ENCODE measurements around the gene TAX1BP3.
A peak's percentile ranks its signal among the peaks of the same experiment; 100 is the strongest.

TAX1BP3 gene

DNA sequence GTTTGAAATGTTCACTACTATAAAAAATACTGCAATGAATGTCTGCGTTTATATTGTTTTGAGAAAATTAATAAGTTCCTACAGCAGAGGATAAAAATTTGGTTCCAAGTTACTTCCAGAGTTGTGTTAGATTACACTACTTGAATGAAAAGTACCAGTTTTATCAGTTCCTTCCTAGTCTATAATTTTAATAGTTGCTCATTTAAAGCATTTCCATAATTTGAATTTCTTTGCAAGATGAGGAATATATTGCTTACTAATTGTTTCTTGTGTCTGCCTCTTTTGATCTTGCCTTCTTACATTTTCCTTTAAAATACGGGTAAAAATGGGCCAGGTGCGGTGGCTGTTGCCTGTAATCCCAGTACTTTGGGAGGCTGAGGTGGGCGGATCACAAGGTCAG, 4.2 kb upstream of the TAX1BP3 start:
- no peak overlapping the region for H3K4me3 ChIP-seq (ENCODE audit: low read depth, low read length)
- no peak for TF ChIP-seq POLR2A (IDR thresholded peaks at IDR 0.05; ENCODE audit: extremely low read depth, insufficient read length)
- no peak for TF ChIP-seq MYC (IDR thresholded peaks at IDR 0.05; ENCODE audit: low read depth, low read length)
- TF ChIP-seq, protein P1, sequence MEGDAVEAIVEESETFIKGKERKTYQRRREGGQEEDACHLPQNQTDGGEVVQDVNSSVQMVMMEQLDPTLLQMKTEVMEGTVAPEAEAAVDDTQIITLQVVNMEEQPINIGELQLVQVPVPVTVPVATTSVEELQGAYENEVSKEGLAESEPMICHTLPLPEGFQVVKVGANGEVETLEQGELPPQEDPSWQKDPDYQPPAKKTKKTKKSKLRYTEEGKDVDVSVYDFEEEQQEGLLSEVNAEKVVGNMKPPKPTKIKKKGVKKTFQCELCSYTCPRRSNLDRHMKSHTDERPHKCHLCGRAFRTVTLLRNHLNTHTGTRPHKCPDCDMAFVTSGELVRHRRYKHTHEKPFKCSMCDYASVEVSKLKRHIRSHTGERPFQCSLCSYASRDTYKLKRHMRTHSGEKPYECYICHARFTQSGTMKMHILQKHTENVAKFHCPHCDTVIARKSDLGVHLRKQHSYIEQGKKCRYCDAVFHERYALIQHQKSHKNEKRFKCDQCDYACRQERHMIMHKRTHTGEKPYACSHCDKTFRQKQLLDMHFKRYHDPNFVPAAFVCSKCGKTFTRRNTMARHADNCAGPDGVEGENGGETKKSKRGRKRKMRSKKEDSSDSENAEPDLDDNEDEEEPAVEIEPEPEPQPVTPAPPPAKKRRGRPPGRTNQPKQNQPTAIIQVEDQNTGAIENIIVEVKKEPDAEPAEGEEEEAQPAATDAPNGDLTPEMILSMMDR (IDR thresholded peaks at IDR 0.05; ENCODE audit: low read depth, low read length), result no peak
- TF ChIP-seq, protein P2, sequence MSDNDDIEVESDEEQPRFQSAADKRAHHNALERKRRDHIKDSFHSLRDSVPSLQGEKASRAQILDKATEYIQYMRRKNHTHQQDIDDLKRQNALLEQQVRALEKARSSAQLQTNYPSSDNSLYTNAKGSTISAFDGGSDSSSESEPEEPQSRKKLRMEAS (IDR thresholded peaks at IDR 0.05; ENCODE audit: low read depth, low read length), result no peak
- no peak for DNase-seq (ENCODE audit: low read depth)

DNA sequence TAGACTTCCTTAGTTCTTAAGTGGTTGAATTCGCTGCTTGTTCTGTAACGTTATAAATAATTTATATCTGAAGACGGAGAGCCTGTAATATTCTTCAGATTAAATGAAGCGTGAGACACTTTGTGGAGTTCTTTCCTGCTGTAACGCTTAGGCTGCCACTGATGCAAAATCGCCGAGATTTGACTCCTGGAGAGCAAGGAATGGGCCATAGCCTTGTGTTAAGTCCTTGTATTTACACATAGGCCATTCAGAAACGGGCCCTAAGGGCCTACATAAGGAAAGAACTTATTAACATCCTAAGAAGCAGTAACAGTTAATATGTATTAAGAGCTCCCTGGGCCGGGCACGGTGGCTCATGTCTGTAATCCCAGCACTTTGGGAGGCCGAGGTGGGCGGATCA, 1.2 kb upstream of the TAX1BP3 start:
- TF ChIP-seq POLR2A (IDR thresholded peaks at IDR 0.05; ENCODE audit: extremely low read depth, insufficient read length), result no peak
- TF ChIP-seq, protein P1 (IDR thresholded peaks at IDR 0.05; ENCODE audit: low read depth, low read length), result no peak
- TF ChIP-seq, protein P2 (IDR thresholded peaks at IDR 0.05; ENCODE audit: low read depth, low read length), result no peak
- no peak for TF ChIP-seq MYC (IDR thresholded peaks at IDR 0.05; ENCODE audit: low read depth, low read length)
- H3K4me3 ChIP-seq (ENCODE audit: low read depth, low read length), result peak overlapping the region; percentile 80
- DNase-seq (ENCODE audit: low read depth), result no peak

DNA sequence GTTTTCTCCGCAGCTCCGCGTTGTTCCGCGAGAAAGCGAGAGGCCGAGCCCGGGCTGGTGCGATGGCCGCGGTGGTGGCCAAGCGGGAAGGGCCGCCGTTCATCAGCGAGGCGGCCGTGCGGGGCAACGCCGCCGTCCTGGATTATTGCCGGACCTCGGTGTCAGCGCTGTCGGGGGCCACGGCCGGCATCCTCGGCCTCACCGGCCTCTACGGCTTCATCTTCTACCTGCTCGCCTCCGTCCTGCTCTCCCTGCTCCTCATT, 638 bp upstream of the TAX1BP3 start:
- DNase-seq (ENCODE audit: low read depth), result no peak
- no peak for TF ChIP-seq POLR2A (IDR thresholded peaks at IDR 0.05; ENCODE audit: extremely low read depth, insufficient read length)
- TF ChIP-seq, protein P2 (IDR thresholded peaks at IDR 0.05; ENCODE audit: low read depth, low read length), result no peak
- no peak for TF ChIP-seq MYC (IDR thresholded peaks at IDR 0.05; ENCODE audit: low read depth, low read length)
- TF ChIP-seq, protein P1 (IDR thresholded peaks at IDR 0.05; ENCODE audit: low read depth, low read length), result no peak
- H3K4me3 ChIP-seq (ENCODE audit: low read depth, low read length), result peak overlapping the region; percentile 80

DNA sequence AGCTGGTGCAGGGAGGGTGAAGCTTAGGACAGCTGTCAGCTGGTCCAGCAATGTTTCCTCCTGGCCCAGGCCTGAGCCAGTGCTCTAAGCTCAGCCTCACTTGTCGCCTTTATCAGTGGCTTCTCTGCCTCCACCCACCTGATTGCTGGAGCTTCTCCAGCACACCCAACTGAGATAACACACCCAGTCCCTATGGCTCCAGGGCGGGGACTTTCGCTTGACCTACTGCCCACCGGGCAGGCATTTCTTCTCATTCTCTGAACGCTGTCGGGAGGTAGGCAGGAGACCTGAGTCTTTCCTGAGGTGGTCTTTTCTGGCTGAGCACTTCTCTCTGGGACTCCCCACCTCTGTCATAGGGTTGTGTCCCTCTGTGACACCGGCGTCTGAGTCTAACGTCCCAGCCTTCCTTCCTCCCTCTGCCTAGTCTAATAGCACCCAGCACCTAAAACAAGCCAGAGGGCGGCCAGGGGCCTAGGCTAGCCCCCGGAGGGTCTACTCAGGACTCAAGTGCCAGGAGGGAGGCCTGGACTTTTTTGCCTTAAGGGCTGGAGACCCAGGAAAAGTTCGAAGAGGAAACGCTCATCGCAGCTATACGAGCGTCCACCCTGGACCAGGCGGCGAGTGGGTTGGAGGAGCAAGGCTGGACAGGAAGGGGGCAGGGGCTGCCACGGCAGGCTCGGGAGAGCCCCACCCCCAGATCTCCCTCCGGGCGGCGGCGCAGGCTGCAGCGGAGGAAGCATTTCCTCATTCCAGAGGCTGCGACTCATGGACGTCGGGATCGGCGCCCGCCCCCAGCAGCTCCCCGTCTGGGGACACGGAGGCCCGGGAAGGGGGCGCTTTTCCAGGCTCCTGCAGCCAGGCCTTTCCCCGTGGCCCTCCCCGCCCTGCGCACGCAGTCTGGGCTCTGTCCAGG, 756 bp downstream of the TAX1BP3 start:
- peak; percentile 49 for DNase-seq (ENCODE audit: low read depth)
- H3K4me3 ChIP-seq (ENCODE audit: low read depth, low read length), result peak overlapping the region; percentile 58
- TF ChIP-seq, protein P2 (IDR thresholded peaks at IDR 0.05; ENCODE audit: low read depth, low read length), result no peak
- TF ChIP-seq MYC (IDR thresholded peaks at IDR 0.05; ENCODE audit: low read depth, low read length), result no peak
- TF ChIP-seq, protein P1 (IDR thresholded peaks at IDR 0.05; ENCODE audit: low read depth, low read length), result no peak
- TF ChIP-seq POLR2A (IDR thresholded peaks at IDR 0.05; ENCODE audit: extremely low read depth, insufficient read length), result no peak

DNA sequence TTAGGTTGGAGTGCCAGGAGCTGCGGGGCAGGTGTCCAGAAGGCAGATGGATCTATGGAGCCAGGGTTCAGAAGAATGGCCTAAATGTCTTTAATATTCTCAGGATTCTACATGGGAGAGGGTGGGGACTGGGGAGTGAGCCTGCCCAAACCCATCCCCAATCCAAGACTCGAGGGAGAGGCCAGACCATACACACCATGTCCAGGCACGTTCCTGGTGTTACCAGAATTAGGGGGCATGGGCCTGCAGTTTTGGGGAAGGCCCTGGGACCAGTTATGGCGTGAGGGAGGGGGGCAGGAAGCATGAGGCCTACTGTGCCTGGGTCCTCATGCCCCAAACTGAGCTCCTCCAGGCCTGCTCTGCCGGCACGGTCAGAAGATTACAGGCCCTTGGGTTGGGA, 1.9 kb downstream of the TAX1BP3 start:
- DNase-seq (ENCODE audit: low read depth), result no peak
- no peak overlapping the region for H3K4me3 ChIP-seq (ENCODE audit: low read depth, low read length)
- TF ChIP-seq, protein P1 (IDR thresholded peaks at IDR 0.05; ENCODE audit: low read depth, low read length), result no peak
- TF ChIP-seq, protein P2 (IDR thresholded peaks at IDR 0.05; ENCODE audit: low read depth, low read length), result no peak
- TF ChIP-seq POLR2A (IDR thresholded peaks at IDR 0.05; ENCODE audit: extremely low read depth, insufficient read length), result no peak
- no peak for TF ChIP-seq MYC (IDR thresholded peaks at IDR 0.05; ENCODE audit: low read depth, low read length)

Measured in NB4 (cell line).